ENCODE measurements around the gene IDUA.

The IDUA gene

DNA sequence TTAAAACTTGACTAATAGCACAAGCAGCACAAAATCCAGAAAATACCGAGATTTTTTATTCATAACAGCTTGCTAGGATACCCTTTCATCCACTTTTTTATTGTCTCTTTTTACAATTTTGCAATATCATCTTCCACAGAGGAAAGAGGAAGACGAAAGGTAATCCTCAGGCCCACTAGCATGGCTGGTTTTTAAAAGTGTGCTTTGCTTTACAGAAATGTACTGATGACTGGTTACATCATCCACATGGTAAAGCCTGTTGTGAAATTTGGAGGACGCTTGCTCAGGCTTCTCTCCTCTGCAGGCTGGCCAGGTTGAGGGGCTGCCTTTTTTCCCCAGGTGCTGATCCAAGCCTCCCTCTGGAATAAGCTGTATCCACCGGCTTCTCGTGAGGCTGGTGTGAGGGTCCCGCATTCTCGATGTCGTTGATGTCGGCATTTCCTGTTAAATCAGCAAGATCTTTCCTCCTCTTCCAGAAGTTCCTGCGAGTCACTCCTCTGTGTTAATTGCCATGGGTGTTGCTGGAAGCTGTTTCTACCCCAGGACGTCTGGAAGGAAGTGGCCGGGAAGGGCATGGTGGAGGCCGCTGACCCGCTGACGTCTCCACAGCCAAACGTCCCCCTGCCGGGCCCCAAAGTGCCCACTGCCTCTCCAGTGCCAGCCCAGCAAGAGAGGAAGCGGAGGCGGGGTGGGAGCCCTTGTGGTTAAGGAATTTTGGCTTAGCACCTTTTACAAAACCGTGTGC, 7.7 kb upstream of the IDUA start:
- Mint-ChIP-seq H3K4me3 (no peak overlapping the region), H3K27ac (no peak overlapping the region), H3K9me3 (no peaks in the 10 kb centered on the region), H3K4me1 (ENCODE audit: low read depth in 2 of 2) (peaks cover 0 to 3% of the 10 kb centered on the region in 2 donors), H3K27me3 (no peaks in the 10 kb centered on the region), H3K36me3 (ENCODE audit: insufficient read depth) (peaks cover 3% of the 10 kb centered on the region)
- ATAC-seq (replicated peaks) (no peak), DNase-seq (no peak)

DNA sequence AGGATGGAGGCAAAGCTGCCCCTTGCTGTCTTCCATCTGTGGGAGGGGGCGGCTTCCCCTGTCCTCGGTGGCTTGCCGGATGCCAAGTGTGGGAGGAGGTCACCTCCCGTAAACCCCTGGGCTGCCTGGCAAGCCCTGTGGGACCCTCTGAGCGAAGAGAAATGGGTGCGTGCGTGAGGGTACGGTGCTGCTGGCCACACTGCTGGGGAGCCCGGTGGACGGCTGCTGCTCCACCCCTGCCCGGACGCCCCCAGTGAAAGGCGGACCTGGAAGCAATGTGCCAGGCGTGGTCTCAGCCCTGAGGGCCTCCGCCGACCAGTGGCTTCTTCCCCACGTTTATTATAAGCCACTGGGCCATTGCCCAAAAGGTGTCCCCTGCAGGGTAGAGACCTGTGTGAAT, 4.6 kb upstream of the IDUA start:
- ATAC-seq (replicated peaks) (no peak), DNase-seq (no peak)
- Mint-ChIP-seq H3K27ac (no peak overlapping the region), H3K9me3 (no peaks in the 10 kb centered on the region), H3K4me3 (no peak overlapping the region), H3K4me1 (ENCODE audit: low read depth in 2 of 2) (peaks cover 3 to 4% of the 10 kb centered on the region in 2 donors), H3K27me3 (no peaks in the 10 kb centered on the region), H3K36me3 (ENCODE audit: insufficient read depth) (no peaks in the 10 kb centered on the region)

DNA sequence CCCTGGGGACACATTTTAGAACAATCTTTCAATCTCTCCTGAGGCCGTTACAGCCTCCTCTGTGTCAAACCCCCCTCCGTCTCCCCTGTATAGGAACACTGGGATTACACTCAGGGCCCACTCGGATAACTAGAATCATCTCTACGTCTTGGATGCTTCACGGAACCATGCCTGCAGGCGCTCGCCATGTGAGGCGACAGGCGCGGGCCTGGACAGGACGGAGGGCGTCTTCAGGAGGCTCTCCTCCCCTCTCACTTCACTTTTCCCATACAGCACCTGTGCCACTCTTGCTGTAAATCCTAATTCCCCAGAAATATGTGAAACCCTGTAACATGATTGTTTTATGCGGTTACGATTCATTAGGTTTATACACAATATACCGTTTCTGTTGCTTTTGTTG, 4.0 kb upstream of the IDUA start:
- no peak for ATAC-seq (replicated peaks)
- Mint-ChIP-seq H3K36me3 (ENCODE audit: insufficient read depth) (no peaks in the 10 kb centered on the region), H3K4me3 (no peak overlapping the region), H3K27ac (no peak overlapping the region), H3K9me3 (no peaks in the 10 kb centered on the region), H3K4me1 (ENCODE audit: low read depth in 2 of 2) (peaks cover 7 to 8% of the 10 kb centered on the region in 2 donors), H3K27me3 (no peaks in the 10 kb centered on the region)
- no peak for DNase-seq

DNA sequence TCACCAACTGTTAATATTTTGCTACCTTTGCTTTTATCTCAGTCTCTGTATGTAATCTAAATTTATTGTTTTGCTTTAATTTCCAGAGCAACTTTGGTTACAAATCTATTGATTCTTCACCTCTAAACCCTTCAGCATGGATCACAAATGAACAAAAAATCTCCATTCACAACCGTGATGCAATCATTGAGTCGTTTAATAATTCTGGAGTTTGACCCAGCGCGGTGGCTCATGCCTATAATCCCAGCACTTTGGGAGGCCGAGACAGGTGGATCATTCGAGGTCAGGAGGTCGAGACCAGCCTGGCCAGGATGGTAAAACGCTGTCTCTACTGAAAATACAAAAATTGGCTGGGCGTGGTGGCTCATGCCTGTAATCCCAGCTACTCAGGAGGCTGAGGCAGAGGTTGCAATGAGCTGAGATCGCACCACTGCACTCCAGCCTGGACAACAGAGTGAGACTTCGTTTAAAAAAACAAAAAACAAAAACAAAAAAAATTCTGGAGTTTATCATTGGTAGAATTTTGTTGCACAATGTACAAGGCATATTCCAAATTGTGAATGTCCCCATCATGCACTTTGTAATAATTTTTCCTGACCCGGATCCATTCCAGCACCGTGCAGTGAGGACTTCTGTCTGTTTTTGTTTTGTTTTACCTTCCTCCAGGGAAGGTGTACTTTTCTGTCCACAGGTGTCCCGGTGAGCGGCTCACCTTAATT, 2.3 kb upstream of the IDUA start:
- Mint-ChIP-seq H3K27me3 (no peaks in the 10 kb centered on the region), H3K4me3 (peak overlapping the region; percentile 13 to 51)
- ATAC-seq (replicated peaks) = no peak

DNA sequence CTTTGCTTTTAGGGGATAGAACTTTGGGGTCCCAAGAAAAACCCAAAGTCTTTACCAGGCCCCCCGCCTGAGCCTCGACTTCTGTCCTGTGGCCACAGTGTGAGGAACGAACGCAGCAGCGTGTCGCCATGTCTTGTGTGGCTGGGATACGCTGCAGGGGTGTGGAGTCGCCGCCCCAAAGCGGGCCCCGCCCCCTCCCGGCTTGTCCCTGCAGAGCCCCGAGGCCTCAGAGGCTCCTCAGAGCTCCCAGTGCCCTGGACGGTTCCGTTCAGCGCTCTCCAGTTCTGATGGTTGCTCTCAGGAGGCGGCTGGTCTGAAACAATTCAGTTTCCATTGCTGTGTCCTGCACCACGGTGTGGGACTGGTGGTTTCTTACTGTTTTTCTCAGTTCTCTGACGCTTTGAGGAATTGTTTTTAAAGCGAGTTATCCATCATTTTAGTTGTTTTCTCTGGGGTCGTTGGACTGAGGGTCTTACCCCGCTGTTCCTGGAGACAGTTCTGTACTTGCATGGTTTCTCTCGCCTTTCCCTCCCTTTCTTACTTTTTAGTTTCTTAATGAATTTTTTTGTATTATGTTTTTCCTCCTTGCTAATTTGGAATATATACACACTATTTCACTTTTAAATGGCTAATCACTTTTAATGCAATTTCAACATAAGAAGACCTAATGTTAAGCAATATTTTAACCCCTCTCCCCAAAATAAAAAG, 1.6 kb upstream of the IDUA start:
- DNase-seq (peak; percentile 30 to 48 (median 37)), ATAC-seq (replicated peaks) (peak; percentile 28)
- Mint-ChIP-seq H3K27ac (no peak overlapping the region), H3K9me3 (no peaks in the 10 kb centered on the region), H3K4me1 (ENCODE audit: low read depth in 2 of 2) (peaks cover 7 to 14% of the 10 kb centered on the region in 2 donors), H3K4me3 (peak overlapping the region; percentile 51 to 89), H3K36me3 (ENCODE audit: insufficient read depth) (no peaks in the 10 kb centered on the region), H3K27me3 (no peaks in the 10 kb centered on the region)

More for the DNA sequence above, 2.3 kb upstream of the IDUA start:
- no peak overlapping the region for H3K27ac Mint-ChIP-seq
- DNase-seq = no peak
- H3K9me3 Mint-ChIP-seq = no peaks in the 10 kb centered on the region
- no peaks in the 10 kb centered on the region for H3K36me3 Mint-ChIP-seq (ENCODE audit: insufficient read depth)
- peaks cover 7 to 14% of the 10 kb centered on the region in 2 donors for H3K4me1 Mint-ChIP-seq (ENCODE audit: low read depth in 2 of 2)

DNA sequence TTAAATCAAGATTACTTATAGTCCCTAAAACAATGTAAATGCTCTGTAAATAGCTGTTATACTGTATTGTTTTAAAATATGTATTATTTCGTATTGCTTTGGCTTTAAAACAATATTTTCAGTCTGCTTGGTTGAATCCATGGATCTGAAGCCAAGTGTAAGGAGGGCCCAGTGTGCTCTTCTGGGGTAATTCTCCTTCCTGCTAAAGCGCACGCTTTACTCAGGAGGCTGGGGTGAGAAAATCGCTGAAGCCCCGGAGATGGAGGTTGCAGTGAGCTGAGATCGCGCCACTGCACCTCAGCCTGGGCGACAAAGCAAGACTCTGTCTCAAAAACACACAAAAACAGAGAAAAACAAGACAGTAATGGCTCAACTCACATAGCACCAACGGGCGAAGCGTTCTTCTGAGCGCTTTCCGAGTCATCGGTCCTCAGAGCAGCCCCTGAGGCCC, 391 bp upstream of the IDUA start:
- Mint-ChIP-seq H3K4me1 (ENCODE audit: low read depth in 2 of 2) (peaks cover 7 to 14% of the 10 kb centered on the region in 2 donors), H3K9me3 (no peaks in the 10 kb centered on the region), H3K4me3 (peak overlapping the region; percentile 82 to 89), H3K27ac (peak overlapping the region in 1 of 2 donors; percentile 67), H3K27me3 (no peaks in the 10 kb centered on the region), H3K36me3 (ENCODE audit: insufficient read depth) (no peaks in the 10 kb centered on the region)
- DNase-seq = no peak
- ATAC-seq (replicated peaks) = peak; percentile 20

DNA sequence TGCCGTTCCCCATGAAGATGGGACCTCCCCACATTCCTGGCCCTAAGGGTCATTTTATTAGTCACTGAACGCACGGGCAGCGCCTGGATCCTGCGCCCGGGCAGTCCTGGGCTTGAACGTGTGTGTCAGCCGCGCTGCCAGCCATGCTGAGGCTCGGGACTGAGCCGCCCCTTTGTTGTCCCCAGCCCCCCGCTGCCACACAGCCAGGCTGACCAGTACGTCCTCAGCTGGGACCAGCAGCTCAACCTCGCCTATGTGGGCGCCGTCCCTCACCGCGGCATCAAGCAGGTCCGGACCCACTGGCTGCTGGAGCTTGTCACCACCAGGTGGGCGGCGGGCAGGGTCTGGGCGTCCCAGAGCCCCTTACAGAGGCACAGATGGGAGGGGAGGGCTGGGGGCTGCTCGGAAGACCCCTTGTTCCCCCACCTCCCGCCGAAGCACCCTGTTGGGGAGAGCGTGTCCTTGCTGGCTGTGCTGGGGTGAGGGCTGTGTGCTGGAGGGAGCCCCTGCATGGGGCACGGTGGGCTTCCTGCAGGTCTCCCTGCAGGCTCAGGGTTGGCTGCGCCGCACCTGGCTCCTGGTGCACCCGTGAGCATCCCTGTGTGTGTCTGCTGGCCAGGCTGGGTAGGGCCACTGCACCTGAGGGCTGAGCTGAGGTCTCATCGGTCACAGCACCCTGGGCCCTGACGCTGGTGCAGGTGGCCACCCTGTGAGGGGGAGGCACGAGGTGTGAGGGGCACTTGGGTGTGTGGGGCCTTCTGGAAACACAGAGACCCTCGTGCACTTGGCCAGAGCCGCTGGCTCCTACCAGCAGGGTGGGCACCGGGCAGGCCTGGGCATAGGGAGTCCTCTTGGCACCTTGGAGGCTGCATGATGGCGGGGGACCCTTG, 1.0 kb downstream of the IDUA start:
- ATAC-seq (replicated peaks) = no peak
- H3K4me1 Mint-ChIP-seq (ENCODE audit: low read depth in 2 of 2) = peaks cover 5 to 14% of the 10 kb centered on the region in 2 donors

DNA sequence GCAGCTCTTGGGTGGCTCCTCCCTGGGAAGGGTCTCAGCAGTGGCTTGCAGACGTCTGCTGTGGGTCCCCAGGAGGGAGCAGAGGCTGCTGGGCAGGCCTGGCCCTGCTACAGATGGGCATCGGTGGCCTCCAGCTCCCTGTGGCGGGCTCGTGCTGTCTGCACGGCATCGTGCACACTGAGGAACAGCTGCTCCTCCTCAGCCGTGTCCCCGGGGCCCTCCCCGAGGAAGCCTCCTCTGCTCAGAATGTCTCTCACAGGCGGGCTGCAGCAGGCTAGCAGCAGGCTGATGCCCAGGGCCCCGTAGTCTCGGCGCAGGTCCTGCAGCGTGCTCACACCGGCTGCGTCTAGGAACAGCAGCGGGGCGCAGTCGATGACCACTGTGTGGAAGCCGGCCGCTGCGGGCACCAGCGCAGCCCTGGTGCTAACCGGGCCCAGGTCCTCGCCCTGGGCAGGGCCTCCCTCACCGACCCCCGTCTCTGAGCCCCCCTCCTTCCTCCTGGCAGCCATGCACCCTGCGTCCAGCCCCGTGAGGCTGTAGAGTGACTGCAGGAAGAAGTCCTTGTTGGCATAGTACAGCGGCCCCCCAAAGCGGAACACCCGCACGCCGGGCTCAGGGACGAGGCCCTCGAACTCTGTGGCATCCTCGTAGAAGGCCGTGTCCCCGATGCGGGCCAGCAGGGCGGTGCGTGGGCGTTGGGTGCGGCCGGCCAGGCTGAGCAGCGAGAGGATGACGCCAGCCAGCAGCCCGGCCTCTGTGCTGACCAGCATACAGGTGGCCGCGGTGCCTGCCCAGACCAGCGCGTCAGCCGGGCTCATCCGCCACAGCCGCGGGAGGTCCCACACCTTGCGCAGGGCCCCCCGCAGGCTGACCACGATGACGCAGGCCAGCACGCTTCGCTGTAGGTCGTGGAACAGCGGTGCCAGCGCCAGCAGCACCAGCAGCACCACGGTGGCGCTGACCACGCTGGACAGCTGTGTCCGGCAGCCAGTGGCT, 2.2 kb downstream of the IDUA start:
- no peak for ATAC-seq (replicated peaks)
- Mint-ChIP-seq H3K36me3 (ENCODE audit: insufficient read depth) (no peaks in the 10 kb centered on the region), H3K4me3 (no peak overlapping the region), H3K27ac (no peak overlapping the region), H3K9me3 (no peaks in the 10 kb centered on the region), H3K4me1 (ENCODE audit: low read depth in 2 of 2) (peaks cover 4 to 14% of the 10 kb centered on the region in 2 donors), H3K27me3 (no peaks in the 10 kb centered on the region)
- DNase-seq = no peak

More for the DNA sequence above, 1.0 kb downstream of the IDUA start:
- DNase-seq = no peak
- H3K27ac Mint-ChIP-seq = peak overlapping the region in 1 of 2 donors; percentile 65
- no peaks in the 10 kb centered on the region for H3K36me3 Mint-ChIP-seq (ENCODE audit: insufficient read depth)
- no peaks in the 10 kb centered on the region for H3K27me3 Mint-ChIP-seq
- H3K4me3 Mint-ChIP-seq = peak overlapping the region; percentile 82 to 89
- H3K9me3 Mint-ChIP-seq = no peaks in the 10 kb centered on the region

DNA sequence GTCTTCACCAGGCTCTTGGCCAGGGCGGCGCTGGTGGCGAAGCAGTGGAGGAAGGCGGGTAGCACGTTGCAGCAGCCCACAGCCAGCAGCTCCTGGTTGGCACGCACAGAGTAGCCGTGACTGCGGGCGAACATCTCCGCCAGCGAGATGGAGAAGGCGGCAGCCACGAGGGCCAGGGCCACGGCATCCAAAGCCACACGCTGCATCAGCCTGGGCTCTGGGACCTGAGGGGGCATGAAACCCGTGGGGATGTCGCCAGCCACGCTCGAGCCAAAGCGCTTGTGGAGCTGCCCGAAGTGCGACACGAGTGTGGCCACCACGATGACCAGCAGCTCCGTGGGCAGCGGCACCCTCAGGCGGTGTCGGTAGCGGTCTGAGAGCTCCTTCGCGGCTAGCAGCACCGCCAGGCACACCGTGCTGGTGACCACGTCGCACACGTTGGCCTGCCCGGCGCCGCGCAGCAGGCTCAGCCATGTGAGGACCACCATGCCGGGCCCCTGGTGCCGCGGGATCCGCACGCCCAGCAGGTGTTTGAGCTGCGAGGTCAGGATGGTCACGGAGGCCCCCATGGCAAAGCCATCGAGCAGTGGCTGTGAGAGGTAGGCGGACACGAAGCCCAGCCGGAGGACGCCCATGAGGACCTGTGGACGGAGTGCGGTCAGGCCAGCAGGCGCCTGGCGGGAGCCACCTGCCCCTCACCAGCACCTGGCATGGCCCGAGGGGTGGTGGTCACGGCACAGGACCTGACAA, 3.1 kb downstream of the IDUA start:
- Mint-ChIP-seq H3K36me3 (ENCODE audit: insufficient read depth) (no peaks in the 10 kb centered on the region), H3K9me3 (no peaks in the 10 kb centered on the region), H3K27me3 (no peaks in the 10 kb centered on the region), H3K4me1 (ENCODE audit: low read depth in 2 of 2) (peaks cover 4 to 14% of the 10 kb centered on the region in 2 donors), H3K4me3 (no peak overlapping the region), H3K27ac (no peak overlapping the region)
- no peak for DNase-seq
- no peak for ATAC-seq (replicated peaks)

DNA sequence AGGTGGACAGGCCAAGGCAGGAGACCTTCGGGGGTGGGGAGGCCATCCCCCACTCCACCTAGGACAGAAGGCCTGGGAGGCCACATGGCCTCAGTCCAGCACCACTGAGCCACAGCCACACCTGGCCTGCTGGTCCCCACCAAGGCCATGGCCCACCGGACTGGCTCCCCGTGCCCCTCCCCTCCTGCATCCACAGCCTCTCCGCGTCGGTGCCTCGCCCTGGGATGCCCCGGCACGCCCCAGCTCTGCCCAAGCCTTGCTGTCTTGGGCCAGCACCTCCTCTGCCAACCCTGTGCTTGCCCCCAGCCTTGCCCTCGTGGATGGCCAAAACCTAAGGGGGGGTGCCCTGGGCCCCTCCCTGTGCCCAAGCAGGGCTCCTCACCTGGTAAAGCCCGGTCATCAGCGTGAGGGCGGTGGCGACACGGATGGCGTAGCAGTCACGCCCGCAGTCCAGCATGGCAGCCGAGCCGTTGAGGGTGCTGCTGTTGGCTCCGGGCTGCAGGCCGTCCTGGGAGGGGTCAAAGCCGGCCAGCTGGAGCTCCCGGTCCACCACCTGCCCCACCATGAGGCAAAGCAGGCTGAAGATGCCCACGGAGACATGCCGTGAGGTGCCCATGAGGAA, 4.0 kb downstream of the IDUA start:
- Mint-ChIP-seq H3K9me3 (no peaks in the 10 kb centered on the region), H3K4me1 (ENCODE audit: low read depth in 2 of 2) (peaks cover 4 to 14% of the 10 kb centered on the region in 2 donors), H3K27ac (no peak overlapping the region), H3K36me3 (ENCODE audit: insufficient read depth) (no peaks in the 10 kb centered on the region), H3K4me3 (no peak overlapping the region), H3K27me3 (peaks cover 0 to 7% of the 10 kb centered on the region in 2 donors)
- ATAC-seq (replicated peaks) = no peak
- DNase-seq = no peak
